H1 (cell line): ENCODE data around the gene CAPN8. TPM values are rescaled to one million over a fixed set of nuclear protein-coding genes. Genes with fewer than 3 reads are reported as not detected.

Source experiments
- CTCF ChIA-PET: fragments of 300-600 bp; sonication (Branson Sonifier 250); formaldehyde crosslinking; loops from one replicate; lab custom pipeline; 2021; ENCODE audit not compliant: partially characterized antibody; lab: Charles Lee
- POLR2A ChIA-PET: fragments of 300-600 bp; sonication (Branson Sonifier 250); formaldehyde crosslinking; loops from one replicate; lab custom pipeline; 2021; ENCODE audit warnings: inconsistent platforms; ENCODE audit not compliant: partially characterized antibody; lab: Charles Lee
- DNase-seq, 2 experiments: peaks; one replicate each; pipeline versions ENCODE4 v3.0.0 to v3.0.0-alpha.2; 2010 to 2022; ENCODE audit warnings: low spot score in 2 of 2, low read depth in 1 of 2, mixed read lengths in 1 of 2
- FAIRE-seq: peaks from 2 replicates; lab custom pipeline; 2011; peaks lifted over from hg19 to GRCh38; lab: Jason Lieb, UNC
- H2AFZ ChIP-seq: 2 replicates; pipeline ENCODE4 v1.8.1; 2012; ENCODE audit warnings: low read length, inconsistent platforms
- H2AK5ac ChIP-seq: 2 replicates; pipeline ENCODE4 v1.6.1; 2013; ENCODE audit warnings: low read depth, low read length
- H2BK120ac ChIP-seq: replicated peaks from 2 replicates; pipeline ENCODE3; 2013; ENCODE audit warnings: low read depth, low read length, inconsistent platforms
- H2BK12ac ChIP-seq: 2 replicates; pipeline ENCODE4 v1.6.1; 2013; ENCODE audit warnings: low read depth, low read length
- H2BK15ac ChIP-seq: 2 replicates; pipeline ENCODE4 v1.6.1; 2013; ENCODE audit warnings: low read length
- H2BK20ac ChIP-seq: 2 replicates; pipeline ENCODE4 v1.6.1; 2013; ENCODE audit warnings: low read length
- H2BK5ac ChIP-seq: 2 replicates; pipeline ENCODE4 v1.6.1; 2013; ENCODE audit warnings: low read depth, low read length
- H3K14ac ChIP-seq: 2 replicates; pipeline ENCODE4 v1.6.1; 2013; ENCODE audit warnings: inconsistent platforms; ENCODE audit not compliant: insufficient read length
- H3K18ac ChIP-seq: 2 replicates; pipeline ENCODE4 v1.6.1; 2013; ENCODE audit warnings: low read length; ENCODE audit errors: extremely low read depth
- H3K23ac ChIP-seq: 2 replicates; pipeline ENCODE4 v1.6.1; 2013; ENCODE audit warnings: inconsistent platforms; ENCODE audit not compliant: insufficient read length
- H3K23me2 ChIP-seq: 2 replicates; pipeline ENCODE4 v1.6.1; 2013; ENCODE audit warnings: low read depth, low read length
- H3K27ac ChIP-seq: 2 replicates; pipeline ENCODE4 v1.6.1; 2011; ENCODE audit warnings: low read depth, low read length, inconsistent platforms
- H3K27me3 ChIP-seq, 4 experiments: replicated peaks in 1 of 4; 1 replicate in 1 of 4; 2 replicates in 3 of 4; pipeline versions ENCODE4 v1.6.1 to v1.8.1; 2011 to 2013; ENCODE audit warnings: low read length in 3 of 4, mild to moderate bottlenecking in 3 of 4, inconsistent platforms in 2 of 4, mixed read lengths in 2 of 4, moderate library complexity in 1 of 4; ENCODE audit not compliant: control insufficient read depth in 3 of 4, insufficient read depth in 3 of 4; ENCODE audit errors: extremely low read depth in 1 of 4
- H3K36me3 ChIP-seq, 4 experiments: 2 replicates each; pipeline versions ENCODE4 v1.6.1 to v1.8.1; 2011 to 2013; ENCODE audit warnings: mild to moderate bottlenecking in 4 of 4, low read length in 3 of 4, moderate library complexity in 2 of 4, control low read depth in 1 of 4, inconsistent platforms in 1 of 4; ENCODE audit not compliant: insufficient read depth in 4 of 4, control insufficient read depth in 2 of 4
- H3K4ac ChIP-seq: replicated peaks from 2 replicates; pipeline ENCODE3; 2013; ENCODE audit warnings: low read length, low read depth, mixed read lengths, inconsistent platforms; ENCODE audit not compliant: insufficient read length
- H3K4me1 ChIP-seq, 4 experiments: replicated peaks in 1 of 4; 1 replicate in 1 of 4; 2 replicates in 3 of 4; pipeline versions ENCODE4 v1.6.1 to v1.8.1; 2011 to 2013; ENCODE audit warnings: low read length in 3 of 4, inconsistent platforms in 2 of 4, mixed read lengths in 1 of 4; ENCODE audit not compliant: insufficient read depth in 4 of 4, control insufficient read depth in 3 of 4
- H3K4me2 ChIP-seq, 2 experiments: 2 replicates each; pipeline versions ENCODE4 v1.6.1 to v1.8.1; 2011 to 2013; ENCODE audit warnings: low read depth in 2 of 2, low read length in 2 of 2, control low read depth in 1 of 2, inconsistent platforms in 1 of 2, mild to moderate bottlenecking in 1 of 2; ENCODE audit not compliant: insufficient read depth in 1 of 2
- H3K4me3 ChIP-seq, 4 experiments: fragments of 200-600, 300-600 bp in 1 of 4; sonication (generic), shearing (Covaris generic), sonication (Bioruptor Twin) in 1 of 4; 2 replicates each; pipeline versions ENCODE4 v1.5.1 to v1.8.1; 2011 to 2016; ENCODE audit warnings: low read length in 4 of 4, low read depth in 3 of 4, control low read depth in 2 of 4, inconsistent platforms in 2 of 4, mild to moderate bottlenecking in 2 of 4, mixed read lengths in 1 of 4, moderate library complexity in 1 of 4; ENCODE audit not compliant: insufficient read depth in 2 of 4; ENCODE audit errors: extremely low read depth in 1 of 4
- H3K56ac ChIP-seq: replicated peaks from 2 replicates; pipeline ENCODE3; 2013; ENCODE audit warnings: low read depth, mild to moderate bottlenecking, mixed read lengths, low read length, inconsistent platforms; ENCODE audit not compliant: insufficient read length
- H3K79me1 ChIP-seq: 2 replicates; pipeline ENCODE4 v1.6.1; 2013; ENCODE audit warnings: low read depth, low read length, control low read depth
- H3K79me2 ChIP-seq, 2 experiments: 2 replicates each; pipeline versions ENCODE4 v1.6.1 to v1.8.1; 2012 to 2013; ENCODE audit warnings: low read length in 2 of 2, mild to moderate bottlenecking in 2 of 2, inconsistent platforms in 1 of 2; ENCODE audit not compliant: insufficient read depth in 2 of 2, control insufficient read depth in 1 of 2
- H3K9ac ChIP-seq, 4 experiments: replicated peaks in 1 of 4; 1 replicate in 1 of 4; 2 replicates in 3 of 4; pipeline versions ENCODE4 v1.6.1 to v1.8.1; 2011 to 2013; ENCODE audit warnings: low read depth in 3 of 4, low read length in 3 of 4, control low read depth in 2 of 4, mild to moderate bottlenecking in 2 of 4, moderate library complexity in 2 of 4, inconsistent platforms in 1 of 4; ENCODE audit errors: extremely low read depth in 1 of 4
- H3K9me3 ChIP-seq, 2 experiments: 2 replicates each; pipeline versions ENCODE4 v1.6.1 to v1.8.1; 2012 to 2013; ENCODE audit warnings: mild to moderate bottlenecking in 2 of 2, moderate library complexity in 2 of 2, control low read depth in 1 of 2, inconsistent platforms in 1 of 2, low read depth in 1 of 2, low read length in 1 of 2, mixed read lengths in 1 of 2; ENCODE audit not compliant: insufficient read depth in 2 of 2
- H4K20me1 ChIP-seq, 2 experiments: replicated peaks in 1 of 2; 2 replicates each; pipeline versions ENCODE3 to v1.8.1; 2011 to 2013; ENCODE audit warnings: inconsistent platforms in 2 of 2, low read length in 2 of 2, mild to moderate bottlenecking in 1 of 2; ENCODE audit not compliant: insufficient read depth in 2 of 2, control insufficient read depth in 1 of 2
- H4K5ac ChIP-seq: 2 replicates; pipeline ENCODE4 v1.6.1; 2013; ENCODE audit warnings: low read length, low read depth, mixed read lengths, inconsistent platforms; ENCODE audit not compliant: insufficient read length
- H4K8ac ChIP-seq: 2 replicates; pipeline ENCODE4 v1.8.0; 2013; ENCODE audit warnings: mild to moderate bottlenecking, moderate library complexity, low read length, inconsistent platforms; ENCODE audit not compliant: insufficient read depth; ENCODE audit errors: extremely low read depth
- H4K91ac ChIP-seq: replicated peaks from 2 replicates; pipeline ENCODE3; 2013; ENCODE audit warnings: low read length, mixed read lengths, inconsistent platforms; ENCODE audit not compliant: insufficient read length
- EZH2 ChIP-seq: fragments of 200-600 bp; sonication (generic); IDR thresholded peaks from 2 replicates; pipeline ENCODE4 v1.7.1; 2012; ENCODE audit warnings: low read depth, mild to moderate bottlenecking, moderate library complexity, low read length, inconsistent platforms; ENCODE audit not compliant: severe bottlenecking
- POU5F1 ChIP-seq: IDR thresholded peaks from 2 replicates; pipeline ENCODE4 v1.6.1; 2011; ENCODE audit warnings: low read depth, mild to moderate bottlenecking, low read length, moderate library complexity
- RBBP5 ChIP-seq: IDR thresholded peaks from 2 replicates; pipeline ENCODE4 v1.7.1; 2012; ENCODE audit warnings: low read depth, mild to moderate bottlenecking, inconsistent platforms, low read length, moderate library complexity, borderline replicate concordance
- ZNF274 ChIP-seq: IDR thresholded peaks from 2 replicates; pipeline ENCODE4 v1.7.0; 2012; ENCODE audit warnings: low read length, borderline replicate concordance; ENCODE audit errors: extremely low read depth
- WGBS, 2 experiments: shearing (Covaris generic) in 1 of 2; methylation state at CpG; one replicate each; pipeline versions ENCODE4 v1.1.6 to v1.1.7; 2013 to 2015; ENCODE audit warnings: low lambda C conversion rate in 2 of 2, mixed read lengths in 2 of 2, inconsistent platforms in 1 of 2, low coverage in 1 of 2, missing lambda C conversion rate in 1 of 2; ENCODE audit not compliant: insufficient replicate concordance in 2 of 2, insufficient coverage in 1 of 2, insufficient read length in 1 of 2; ENCODE audit errors: extremely low coverage in 1 of 2, missing lambda C conversion rate in 1 of 2; 5-methylcytosine and 5-hydroxymethylcytosine counted together
- polyA plus RNA-seq, 7 experiments: library from polyadenylated mRNA; depleted of rRNA in 3 of 7; stranded (reverse) in 5 of 7; unstranded in 2 of 7; fragments of >200 nt in 5 of 7; fragments of 200-250 nt in 2 of 7; gene quantifications; 1 replicate in 5 of 7; 2 replicates in 1 of 7; 4 replicates in 1 of 7; pipeline versions ENCODE4 v1.2.1 to v1.2.3, GENCODE V29; 2011 to 2013; ENCODE audit warnings: missing spikeins in 2 of 7, mixed read lengths in 2 of 7
- total RNA-seq: library from RNA; stranded (reverse); fragmentation: NEBNext Ultra II Directional; extraction: Animal tissue kit (Norgen Biotek cat#: 25700); gene quantifications from 2 replicates; pipeline ENCODE4 v1.2.1, GENCODE V29; 2021
- TF ChIP-seq, protein P1 (sequence below): IDR thresholded peaks from 2 replicates; pipeline ENCODE4 v1.6.1; 2012; ENCODE audit warnings: inconsistent platforms

Gene CAPN8
- total and polyA plus RNA-seq, 2 of the 8 experiments (the other 6 are each of a cell fraction or from before 2014, with no cell fraction given), result 0.20 to 0.26 TPM

DNA sequence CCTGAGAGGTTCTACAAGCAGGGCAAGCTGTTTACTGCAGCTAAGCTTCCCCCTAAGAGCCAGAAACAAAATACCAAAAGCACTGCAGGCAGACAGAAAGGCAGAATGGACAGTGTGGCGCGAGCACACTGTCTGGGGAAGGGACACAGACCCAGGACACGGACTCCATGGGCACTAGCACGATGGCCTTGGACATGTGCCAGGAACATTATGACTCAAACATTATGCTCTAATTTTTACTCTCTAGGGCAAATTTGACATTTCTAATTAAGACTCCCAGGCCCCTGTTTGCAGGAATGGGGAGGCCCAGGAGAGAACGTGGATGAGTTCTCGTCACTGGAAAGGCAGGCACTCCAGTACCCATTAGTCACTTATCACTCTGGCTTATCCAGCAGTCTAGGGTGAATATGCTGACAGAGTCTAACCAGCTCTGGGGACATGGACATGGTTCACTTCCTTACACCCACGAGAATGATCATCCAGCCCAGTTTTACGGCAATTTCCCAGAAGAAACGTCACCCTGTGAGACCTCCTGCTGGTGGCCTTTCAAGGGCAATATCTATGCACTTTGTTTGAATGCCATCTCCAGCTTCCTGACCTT, 45.1 kb downstream of the CAPN8 start:
- H3K9ac ChIP-seq, result no peak overlapping the region
- H3K79me1 ChIP-seq, result no peaks in the 10 kb centered on the region
- DNase-seq (no peak), FAIRE-seq (no peak)
- H3K14ac ChIP-seq, result no peak overlapping the region
- H4K91ac ChIP-seq, result no peak overlapping the region
- no peaks in the 10 kb centered on the region; a peak in 1 of 7 replicates for H3K27me3 ChIP-seq
- H3K4me1 ChIP-seq, result peaks cover 0 to 6% (median 1%) of the 10 kb centered on the region in 4 experiments; a peak in 3 of 7 replicates
- H3K9me3 ChIP-seq, result no peaks in the 10 kb centered on the region
- ChIA-PET POLR2A (interaction anchor here (1.5 kb wide), 1 partner anchor 606 kb away, joined by 3 read pairs; no protein-coding TSS in a partner anchor), CTCF (interaction anchor here (0.6 to 6.5 kb wide), 11 partner anchors 8 to 1163 kb away, joined by 3 to 52 read pairs (median 3); no protein-coding TSS in a partner anchor)
- H4K5ac ChIP-seq, result no peak overlapping the region
- H3K36me3 ChIP-seq, result no peaks in the 10 kb centered on the region
- no peak for TF ChIP-seq POU5F1
- TF ChIP-seq RBBP5, result no peak
- no peak for TF ChIP-seq ZNF274
- TF ChIP-seq, protein P1, sequence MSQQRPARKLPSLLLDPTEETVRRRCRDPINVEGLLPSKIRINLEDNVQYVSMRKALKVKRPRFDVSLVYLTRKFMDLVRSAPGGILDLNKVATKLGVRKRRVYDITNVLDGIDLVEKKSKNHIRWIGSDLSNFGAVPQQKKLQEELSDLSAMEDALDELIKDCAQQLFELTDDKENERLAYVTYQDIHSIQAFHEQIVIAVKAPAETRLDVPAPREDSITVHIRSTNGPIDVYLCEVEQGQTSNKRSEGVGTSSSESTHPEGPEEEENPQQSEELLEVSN, result no peak
- no peak for TF ChIP-seq EZH2
- H3K4me3 ChIP-seq, result no peak overlapping the region
- no peak overlapping the region for H3K27ac ChIP-seq
- WGBS, 2 experiments, result 84% methylated on average over 9 of the region's 9 CpGs; no CpG with 5 or more reads in 1 of the 2 experiments
- H2BK120ac ChIP-seq, result no peak overlapping the region
- no peaks in the 10 kb centered on the region for H3K23me2 ChIP-seq
- H2BK12ac ChIP-seq, result no peak overlapping the region
- no peak overlapping the region for H3K4me2 ChIP-seq
- H4K20me1 ChIP-seq, result no peaks in the 10 kb centered on the region
- no peak overlapping the region for H2BK20ac ChIP-seq
- H2BK5ac ChIP-seq, result no peak overlapping the region
- no peak overlapping the region for H2AFZ ChIP-seq
- H3K18ac ChIP-seq, result no peak overlapping the region
- H2BK15ac ChIP-seq, result no peak overlapping the region
- no peak overlapping the region for H3K56ac ChIP-seq
- H3K79me2 ChIP-seq, result no peaks in the 10 kb centered on the region
- no peak overlapping the region for H3K4ac ChIP-seq
- H4K8ac ChIP-seq, result no peak overlapping the region
- H3K23ac ChIP-seq, result no peak overlapping the region
- H2AK5ac ChIP-seq, result no peak overlapping the region
